Left kidney (tissue), 2 donors: ENCODE results near the gene ARL16. TPM values are rescaled to one million over a fixed set of nuclear protein-coding genes. Genes with fewer than 3 reads are reported as not detected.
"Not testable (repeated sequence)": the region's sequence is repeated elsewhere in the genome, so short reads cannot be mapped to it uniquely, and the experiment has no call there.

Source experiments
- DNase-seq: peaks from one replicate; pipeline ENCODE4 v3.0.0-alpha.2; 2013
- polyA plus RNA-seq: library from polyadenylated mRNA; unstranded; fragments of 120-200 nt; gene quantifications from one replicate; pipeline ENCODE4 v1.2.1, GENCODE V29; 2013; ENCODE audit not compliant: insufficient read length

The ARL16 gene
- polyA plus RNA-seq, 1 donor: 50.2 TPM

DNA sequence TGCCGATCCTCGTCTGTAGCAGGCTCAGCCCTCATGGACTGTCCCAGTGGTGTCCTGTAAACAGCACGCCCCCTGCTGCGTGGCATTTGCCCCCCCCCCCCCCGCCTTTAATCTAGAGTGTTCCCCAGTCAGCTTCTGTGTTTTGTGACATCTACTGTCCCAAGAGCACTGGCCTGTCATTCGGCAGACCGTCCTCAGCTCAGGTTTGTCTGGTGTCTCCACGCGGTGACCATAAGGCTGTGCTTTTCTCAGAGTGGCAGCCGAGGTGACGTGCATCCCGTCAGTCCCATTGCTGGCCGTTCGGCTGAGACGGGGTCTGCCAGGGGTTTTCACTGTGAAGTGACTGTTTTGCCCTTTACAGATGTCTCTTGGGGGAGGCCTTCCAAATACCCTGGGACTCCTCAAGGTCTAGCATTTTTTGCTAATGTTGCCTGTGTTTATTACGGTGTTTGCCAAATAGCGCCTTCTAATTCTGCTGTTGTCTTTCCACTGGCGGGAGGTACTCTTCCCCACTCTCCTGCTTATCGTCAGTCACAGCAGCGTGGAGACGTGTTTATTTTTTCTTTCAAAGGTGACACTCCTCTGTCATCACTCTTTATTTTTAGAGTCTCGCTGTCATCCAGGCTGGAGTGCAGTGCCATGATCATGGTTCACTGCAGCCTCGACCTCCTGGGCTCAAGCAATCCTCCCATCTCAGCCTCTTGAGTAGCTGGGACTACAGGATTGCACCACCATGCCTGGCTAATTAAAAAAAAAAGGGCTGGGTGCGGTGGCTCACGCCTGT is 13.9 kb upstream of the ARL16 start:
- no peak for DNase-seq

DNA sequence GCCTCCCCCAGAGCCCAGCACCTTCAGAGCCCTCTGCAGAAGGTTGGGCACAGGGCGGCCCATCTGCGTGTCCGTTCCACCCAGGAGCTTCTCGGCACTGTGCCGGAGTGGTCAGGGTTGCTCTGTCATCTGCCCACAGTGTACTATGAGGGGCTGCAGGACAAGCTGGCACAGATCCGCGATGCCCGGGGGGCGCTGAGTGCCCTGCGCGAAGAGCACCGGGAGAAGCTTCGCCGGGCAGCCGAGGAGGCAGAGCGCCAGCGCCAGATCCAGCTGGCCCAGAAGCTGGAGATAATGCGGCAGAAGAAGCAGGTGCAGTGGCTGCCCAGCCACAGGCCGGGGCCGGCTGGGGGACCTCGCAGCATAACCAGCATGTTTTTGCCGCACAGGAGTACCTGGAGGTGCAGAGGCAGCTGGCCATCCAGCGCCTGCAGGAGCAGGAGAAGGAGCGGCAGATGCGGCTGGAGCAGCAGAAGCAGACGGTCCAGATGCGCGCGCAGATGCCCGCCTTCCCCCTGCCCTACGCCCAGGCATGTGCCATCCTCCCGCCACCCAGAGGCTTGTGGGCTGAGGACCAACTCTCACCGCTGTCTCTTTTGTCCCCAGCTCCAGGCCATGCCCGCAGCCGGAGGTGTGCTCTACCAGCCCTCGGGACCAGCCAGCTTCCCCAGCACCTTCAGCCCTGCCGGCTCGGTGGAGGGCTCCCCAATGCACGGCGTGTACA is 12.8 kb upstream of the ARL16 start:
- DNase-seq: no peak

DNA sequence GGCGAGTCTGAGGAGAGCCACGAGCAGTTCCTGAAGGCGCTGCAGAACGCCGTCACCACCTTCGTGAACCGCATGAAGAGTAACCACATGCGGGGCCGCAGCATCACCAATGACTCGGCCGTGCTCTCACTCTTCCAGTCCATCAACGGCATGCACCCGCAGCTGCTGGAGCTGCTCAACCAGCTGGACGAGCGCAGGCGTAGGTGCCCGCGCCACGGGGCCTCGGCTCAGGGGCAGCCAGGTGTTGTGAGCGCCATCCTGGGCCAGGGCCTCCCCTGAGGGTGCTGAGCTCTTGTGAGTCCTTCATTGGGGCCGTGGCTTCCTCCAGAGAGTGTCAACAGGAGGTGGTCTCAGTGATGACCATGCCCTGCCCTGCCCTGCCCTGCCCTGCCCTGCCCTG is 12.2 kb upstream of the ARL16 start:
- DNase-seq: no peak

DNA sequence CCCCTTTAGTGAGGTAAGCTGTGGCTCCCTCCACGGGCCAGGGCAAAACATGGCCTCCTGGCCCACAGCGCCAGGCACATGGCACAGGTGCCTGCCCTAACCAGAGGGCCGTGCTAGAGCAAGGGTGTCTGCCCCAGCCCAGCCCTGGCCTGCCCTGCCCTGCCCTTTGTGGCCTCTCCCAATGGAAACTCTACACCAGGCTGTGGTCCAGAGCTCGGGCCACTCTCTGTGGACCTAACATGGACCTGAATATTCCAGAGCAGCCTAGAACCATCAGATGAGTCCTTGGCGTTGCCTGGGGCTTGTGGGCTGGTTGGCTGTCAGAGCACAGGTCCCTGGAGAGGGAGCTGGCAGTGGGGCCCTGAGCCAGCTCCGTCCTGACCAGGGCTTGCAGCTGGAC is 11.6 kb upstream of the ARL16 start:
- no peak for DNase-seq

DNA sequence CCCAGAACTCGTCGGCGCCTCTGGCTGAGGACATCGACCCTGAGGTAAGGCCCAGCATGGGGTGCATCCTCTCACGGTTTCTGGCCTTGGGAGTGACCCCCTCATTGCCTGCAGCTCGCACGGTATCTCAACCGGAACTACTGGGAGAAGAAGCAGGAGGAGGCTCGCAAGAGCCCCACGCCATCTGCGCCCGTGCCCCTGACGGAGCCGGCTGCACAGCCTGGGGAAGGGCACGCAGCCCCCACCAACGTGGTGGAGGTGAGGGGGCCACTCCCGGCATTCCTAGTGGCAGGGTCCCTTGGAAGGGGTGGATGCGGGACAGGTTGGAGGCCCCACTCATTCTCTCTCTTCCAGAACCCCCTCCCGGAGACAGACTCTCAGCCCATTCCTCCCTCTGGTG is 11.2 kb upstream of the ARL16 start:
- no peak for DNase-seq

DNA sequence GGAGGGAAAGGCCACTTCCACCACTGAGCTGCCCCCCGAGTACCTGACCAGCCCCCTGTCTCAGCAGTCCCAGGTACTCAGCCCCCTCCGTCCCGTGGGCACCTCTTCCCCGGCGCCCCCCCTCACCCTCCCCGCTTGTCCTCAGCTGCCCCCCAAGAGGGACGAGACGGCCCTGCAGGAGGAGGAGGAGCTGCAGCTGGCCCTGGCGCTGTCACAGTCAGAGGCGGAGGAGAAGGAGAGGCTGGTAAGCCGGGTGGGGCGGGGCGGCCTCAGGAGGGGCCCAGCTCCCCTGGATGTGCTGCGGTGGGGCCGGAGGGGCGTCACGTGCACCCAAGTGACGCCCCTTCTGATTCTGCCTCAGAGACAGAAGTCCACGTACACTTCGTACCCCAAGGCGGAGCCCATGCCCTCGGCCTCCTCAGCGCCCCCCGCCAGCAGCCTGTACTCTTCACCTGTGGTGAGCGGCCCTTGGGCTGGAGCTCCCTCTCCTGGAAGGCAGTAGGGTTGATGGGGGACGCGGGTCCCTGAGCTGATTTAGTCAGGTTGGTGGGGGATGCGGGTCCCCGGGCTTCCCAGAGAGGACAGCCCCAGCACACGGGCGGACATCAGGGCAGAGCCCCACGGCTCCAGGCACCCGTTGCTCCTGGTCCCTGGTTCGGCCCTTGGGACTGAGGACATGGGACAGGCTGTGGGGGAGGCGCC is 10.1 kb upstream of the ARL16 start:
- no peak for DNase-seq

DNA sequence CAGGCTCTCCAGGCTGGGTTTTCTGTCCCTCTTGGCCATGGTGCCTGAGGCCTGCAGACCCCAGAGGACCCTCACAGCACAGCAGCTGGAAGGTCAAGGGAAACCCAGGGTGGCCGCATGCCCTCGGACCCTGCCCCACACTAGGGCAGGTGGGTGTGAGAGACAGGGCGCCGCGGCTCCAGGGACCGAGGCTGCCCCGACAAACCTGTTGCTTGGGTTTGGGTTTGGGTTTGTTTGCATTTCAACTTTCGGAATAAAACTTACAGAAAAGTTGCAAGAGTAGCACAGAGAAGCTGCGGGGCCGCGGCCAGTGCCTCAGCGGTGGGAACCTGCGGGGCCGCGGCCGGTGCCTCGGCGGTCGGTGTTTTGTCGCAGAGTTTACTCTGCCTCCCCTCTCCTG is 8.0 kb upstream of the ARL16 start:
- DNase-seq: no peak

DNA sequence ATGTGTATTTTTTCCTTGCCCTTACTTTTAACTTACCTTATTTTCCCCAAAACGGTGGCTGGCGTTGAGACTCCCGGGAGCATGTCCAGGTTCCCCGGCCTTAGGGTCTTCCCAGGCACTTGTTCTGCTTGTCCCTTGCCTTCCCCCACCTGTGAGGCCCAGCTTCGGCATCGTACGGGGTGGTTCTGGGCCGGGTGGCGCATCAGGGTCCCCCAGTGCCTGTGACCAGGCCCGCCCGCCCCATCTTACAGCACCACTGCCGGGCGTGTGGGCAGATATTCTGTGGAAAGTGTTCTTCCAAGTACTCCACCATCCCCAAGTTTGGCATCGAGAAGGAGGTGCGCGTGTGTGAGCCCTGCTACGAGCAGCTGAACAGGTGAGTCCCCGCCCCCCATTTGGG is 7.6 kb upstream of the ARL16 start:
- no peak for DNase-seq

DNA sequence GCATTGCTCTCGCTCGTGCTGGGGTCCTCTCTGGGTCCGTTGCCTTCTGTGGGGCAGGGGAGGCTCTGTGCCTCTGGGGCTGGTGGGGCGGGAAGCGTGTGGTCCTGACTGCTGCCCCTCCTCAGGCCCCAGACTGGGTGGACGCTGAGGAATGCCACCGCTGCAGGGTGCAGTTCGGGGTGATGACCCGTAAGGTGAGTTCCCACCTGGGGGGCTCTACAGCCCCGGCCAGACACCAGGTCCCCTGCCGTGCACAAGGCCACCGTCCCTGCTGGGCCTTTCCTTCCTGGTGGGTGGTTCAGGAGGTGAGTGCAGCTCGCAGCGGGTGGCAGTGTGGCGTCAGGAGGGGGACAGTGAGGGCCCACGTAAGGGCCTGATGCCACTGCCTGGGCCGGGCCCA is 7.0 kb upstream of the ARL16 start:
- no peak for DNase-seq

DNA sequence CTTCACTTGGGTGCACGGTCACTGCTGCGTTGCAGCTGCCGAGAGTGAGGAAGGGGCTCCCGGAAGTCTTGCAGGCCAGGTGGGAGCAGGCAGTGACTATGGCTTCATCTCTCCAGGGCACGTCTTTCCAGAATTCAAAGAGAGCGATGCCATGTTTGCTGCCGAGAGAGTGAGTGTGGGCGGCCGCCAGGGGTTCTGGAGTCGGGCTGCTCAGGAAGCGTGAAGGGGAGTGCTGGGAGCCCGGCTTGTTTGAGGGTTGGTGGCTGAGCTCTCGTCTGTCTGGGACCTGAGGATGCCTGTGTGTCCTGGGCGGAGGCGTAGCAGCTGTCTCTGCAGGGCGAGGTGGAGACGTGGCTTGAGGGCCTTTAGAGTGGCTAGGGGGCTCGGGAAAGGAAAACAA is 6.5 kb upstream of the ARL16 start:
- DNase-seq: no peak

DNA sequence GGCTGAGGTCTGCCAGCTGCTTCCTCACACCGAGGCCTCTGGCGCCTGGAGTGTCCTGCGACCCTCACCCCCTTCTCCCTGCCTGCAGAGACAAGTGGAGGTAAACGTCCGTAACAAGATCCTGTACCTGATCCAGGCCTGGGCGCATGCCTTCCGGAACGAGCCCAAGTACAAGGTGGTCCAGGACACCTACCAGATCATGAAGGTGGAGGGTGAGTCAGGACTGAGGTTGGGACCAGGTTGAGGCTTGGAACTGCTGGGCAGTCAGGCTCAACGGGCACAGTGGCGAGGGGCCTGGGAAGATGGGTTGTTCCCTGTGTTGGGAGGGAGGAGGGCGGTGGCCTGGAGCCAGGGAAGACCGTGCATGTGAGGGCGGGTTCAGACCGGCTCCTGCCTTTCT is 5.0 kb upstream of the ARL16 start:
- no peak for DNase-seq

DNA sequence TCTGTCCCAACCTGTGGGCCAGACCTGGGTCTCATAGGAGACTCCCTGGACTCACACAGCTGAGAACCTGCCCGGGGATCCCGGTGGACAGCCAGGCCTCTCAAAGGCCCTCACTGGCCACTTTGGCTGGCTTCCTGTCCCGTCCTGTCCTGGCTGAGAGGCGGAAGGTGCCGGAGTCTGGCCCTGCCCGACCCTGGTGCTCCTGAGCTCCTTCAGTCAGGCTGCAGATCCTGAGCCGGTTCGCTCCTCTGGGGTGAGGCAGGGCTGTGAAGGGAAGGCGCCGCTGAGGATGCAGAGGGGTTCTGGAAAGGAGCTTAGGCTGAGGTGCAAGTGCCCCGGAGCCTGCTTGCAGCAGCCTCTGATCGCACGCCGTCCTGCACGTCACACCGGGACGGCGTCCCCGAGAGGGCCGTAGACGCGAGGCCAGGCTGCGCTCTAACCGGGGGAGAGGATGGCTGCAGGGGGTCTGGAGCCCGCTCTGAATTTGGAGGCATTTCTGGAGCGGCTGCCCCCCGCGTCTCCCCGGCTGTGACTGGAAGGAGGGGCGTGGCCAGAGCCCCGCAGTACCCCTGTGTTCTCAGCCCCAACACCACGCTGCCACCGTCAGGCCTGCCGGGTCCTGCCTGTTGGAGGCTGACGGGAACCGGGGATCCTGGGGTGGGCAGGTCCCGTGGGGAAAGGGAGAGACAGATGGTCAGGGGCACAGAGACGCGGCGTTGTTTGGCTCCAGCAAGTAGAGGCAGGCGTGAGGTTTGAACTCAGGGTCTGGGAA is 4.4 kb upstream of the ARL16 start:
- no peak for DNase-seq

DNA sequence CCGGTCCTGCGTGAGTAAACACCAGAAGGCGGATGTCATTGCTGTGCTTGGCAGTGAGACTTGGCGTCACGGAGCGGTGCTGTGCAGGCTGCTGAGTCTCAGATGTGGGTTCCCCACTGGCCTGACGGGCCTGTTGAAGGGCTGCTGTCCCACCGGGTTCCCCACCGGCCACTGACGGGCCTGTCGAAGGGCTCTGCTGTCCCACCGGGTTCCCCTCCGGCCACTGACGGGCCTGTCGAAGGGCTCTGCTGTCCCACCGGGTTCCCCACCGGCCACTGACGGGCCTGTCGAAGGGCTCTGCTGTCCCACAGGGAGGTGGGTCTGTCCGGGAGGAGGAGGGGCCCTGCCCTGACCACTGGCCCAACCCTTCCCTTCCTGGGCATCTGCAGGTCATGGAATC is 3.0 kb upstream of the ARL16 start:
- no peak for DNase-seq

DNA sequence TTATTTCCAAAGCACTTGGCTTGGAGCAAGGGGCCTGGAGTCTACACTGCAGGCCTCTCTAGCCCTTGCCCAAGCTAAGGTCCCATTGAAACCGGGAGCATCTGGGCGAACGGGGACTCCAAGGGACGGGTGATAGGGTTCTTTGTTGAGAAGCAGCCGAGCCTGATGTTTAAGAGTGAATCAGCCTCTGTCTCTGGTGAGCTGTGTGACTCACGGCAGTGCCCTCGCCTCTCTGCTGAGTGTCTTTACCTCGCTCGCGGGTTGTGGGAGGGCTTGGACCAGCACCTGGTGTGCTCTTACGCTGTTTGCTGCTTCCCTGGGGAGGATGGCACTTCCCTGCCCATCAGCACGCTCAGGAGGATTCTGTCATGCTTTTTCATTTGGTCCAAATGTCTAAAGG is 1.5 kb upstream of the ARL16 start:
- no peak for DNase-seq

DNA sequence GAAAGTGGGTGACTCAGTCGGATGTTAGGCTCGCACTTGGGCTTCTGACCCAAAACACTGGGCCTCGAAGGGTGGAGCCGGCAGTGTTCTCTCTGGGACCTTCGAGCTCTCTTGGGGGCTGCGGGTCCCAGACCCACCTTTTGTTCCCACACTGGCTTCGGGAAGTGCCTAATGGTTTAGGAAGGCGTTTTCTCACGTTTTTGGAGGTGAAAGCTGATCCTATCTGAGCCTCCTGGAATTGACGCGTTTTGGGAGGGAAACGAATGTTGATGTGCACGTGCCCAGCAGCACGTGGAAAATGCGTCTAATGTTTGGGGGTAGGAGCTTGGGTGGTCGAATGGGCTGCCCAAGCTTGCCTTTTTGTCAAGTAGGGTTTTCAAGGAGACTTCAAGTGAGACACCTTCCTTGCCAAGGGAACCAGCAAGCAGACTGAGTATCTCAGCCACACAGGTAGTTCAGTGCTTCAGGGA is 880 bp upstream of the ARL16 start:
- no peak for DNase-seq

DNA sequence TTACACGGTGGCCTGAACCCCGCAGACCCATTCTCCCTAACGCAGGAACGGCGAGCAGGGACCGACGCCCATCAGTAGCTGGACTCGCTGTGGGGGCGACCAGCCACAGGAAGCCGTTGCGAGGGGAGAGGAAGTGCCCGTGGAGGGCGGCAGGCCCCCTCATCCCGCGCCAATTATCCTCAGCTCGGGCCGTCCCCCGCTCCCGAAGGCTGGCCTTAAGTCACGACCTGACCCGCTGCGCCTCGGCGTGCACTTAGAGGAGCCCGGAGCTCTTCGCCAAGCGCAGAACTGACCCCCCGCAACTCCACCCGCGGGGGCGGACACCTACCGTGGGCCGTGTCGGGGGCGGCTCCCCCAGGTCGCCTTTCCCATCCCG is 401 bp downstream of the ARL16 start:
- DNase-seq: no peak

DNA sequence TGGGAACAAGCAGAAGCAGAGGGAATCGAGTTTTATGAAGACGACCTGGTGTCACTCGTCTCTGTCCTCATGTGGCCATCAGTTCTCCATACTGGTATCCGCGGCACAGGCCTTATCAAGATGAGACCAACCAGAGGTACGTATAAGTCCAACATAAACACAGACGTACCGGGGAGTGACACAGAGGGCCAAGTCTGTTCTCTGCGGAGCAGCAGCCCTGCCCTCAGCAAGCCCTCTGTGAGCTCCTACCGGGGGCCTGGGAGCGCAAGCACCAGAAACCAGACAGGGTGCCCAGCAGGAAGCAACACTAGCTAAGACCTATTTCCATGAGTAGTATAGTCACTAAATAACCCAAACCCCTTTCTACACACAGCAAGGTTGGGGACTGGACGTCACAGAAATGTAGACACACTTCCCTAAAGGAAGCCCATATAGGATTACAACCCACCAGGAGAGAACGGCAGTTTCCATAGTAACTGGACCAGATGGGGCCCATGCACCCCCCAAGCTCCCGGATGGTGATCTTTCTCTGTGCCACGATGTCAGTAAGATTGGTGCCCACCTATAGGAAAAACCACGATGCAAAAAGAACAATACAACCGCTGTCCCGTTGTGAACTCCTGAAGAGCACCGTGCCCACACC is 911 bp downstream of the ARL16 start:
- no peak for DNase-seq

DNA sequence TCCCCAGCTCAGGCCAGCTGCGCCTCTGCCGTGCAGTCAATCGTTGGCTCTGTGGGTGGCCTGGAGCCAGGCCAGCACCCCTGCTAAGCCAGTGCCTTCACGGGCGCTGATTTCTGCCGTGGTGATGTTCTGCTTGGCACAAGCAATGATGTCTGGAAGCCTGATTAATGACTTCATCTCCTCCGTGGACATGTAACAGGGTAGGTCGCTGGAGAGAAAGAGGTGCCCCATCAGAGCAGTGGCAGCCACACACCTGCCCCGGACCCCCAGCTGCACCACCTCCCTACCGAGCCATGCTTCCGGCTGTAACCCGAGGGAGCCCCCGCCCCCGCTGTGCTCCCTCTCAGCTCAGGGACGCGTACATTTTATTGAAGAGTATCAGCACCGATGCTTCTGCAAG is 1.9 kb downstream of the ARL16 start:
- DNase-seq: no peak

DNA sequence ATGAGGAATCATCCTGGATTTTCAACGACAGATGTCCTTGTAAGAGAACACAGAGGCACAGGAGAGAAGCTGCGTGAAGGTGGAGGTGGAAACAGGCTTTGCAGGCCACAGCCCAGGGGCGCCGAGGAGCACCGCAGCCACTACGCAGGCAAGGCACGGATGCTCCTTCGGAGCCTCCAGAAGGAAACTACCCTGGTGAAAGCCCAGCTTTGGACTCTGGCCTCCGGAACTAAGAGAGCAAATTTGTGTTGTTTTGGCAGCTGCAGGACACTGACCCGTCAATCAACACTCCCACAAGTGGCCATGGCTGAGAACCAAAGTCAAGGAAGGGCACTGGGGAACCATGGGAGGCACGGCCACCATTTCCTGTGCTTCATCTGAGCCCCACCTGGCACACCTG is 3.4 kb downstream of the ARL16 start:
- DNase-seq: no peak

DNA sequence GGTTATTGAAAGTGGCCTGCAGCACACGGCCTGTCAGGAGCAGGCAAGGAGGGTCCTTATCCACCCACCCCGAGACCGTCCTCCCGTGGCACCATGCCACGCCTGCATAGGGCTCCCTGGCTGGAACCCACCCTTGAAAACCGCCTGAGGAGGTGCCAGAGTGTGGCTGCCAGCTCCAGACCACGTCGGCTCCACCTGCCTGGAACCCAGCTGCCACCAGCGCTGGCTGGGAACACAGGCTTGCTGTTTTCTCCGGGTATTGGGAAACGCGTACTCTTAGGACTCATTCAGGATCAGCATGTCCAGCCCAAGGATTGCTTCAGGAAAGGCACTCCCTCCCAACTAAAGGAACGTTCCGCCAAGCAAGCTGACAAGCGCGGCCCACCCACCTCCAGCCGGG is 6.7 kb downstream of the ARL16 start:
- no peak for DNase-seq

DNA sequence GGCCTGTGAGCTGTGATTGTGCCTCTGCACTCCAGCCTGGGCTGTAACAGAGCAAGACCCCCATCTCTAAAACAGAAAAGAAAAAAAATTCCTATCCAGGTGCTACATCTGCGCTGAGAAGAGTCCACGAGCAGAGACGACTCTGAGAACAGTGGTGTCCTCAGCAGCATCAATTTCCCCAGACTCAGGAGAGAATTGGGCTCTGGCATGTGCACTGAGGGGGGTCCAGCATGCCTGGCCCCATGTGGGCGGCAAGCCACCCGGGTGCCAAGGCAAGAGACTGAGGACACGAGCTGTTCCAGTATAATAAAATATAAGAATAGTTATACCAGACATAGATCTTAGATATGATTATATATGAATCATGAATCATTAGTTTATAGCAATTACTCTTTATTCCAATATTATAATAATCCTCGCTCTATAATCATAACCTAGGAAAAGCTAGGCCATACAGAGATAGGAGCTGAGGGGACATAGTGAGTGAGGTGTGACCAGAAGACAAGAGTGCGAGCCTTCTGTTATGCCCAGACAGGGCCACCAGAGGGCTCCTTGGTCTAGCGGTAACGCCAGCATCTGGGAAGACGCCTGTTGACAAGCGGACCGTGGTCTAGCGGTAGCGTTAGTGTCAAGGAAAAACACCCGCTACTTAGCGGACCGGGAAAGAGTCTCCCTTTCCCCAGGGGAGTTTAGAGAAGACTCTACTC is 7.9 kb downstream of the ARL16 start:
- DNase-seq: not testable (repeated sequence)
